Spleen (tissue), 11 donors: ENCODE measurements around the gene TBC1D22A. TPM values are rescaled to one million over a fixed set of nuclear protein-coding genes. Genes with fewer than 3 reads are reported as not detected.

Experiments used
- DNase-seq: peaks from one replicate; pipeline ENCODE4 v3.0.0-alpha.2; 2020
- H3K27ac ChIP-seq, 8 donors: fragments of 200-600 bp; sonication (generic) in 7 of 8; 1 replicate in 4 of 8; 2 replicates in 4 of 8; pipeline versions ENCODE4 v1.5.0 to v1.8.0; 2016 to 2021; ENCODE audit warnings: inconsistent platforms in 4 of 8, mild to moderate bottlenecking in 4 of 8, moderate library complexity in 1 of 8
- H3K27me3 ChIP-seq, 7 donors: fragments of 200-600 bp; sonication (generic) in 6 of 7; replicated peaks in 1 of 7; 1 replicate in 4 of 7; 2 replicates in 3 of 7; pipeline versions ENCODE4 v1.5.0 to v1.8.0; 2016 to 2021; ENCODE audit warnings: inconsistent platforms in 3 of 7, mild to moderate bottlenecking in 1 of 7
- H3K36me3 ChIP-seq, 6 donors: fragments of 200-600 bp; sonication (generic) in 5 of 6; 1 replicate in 4 of 6; 2 replicates in 2 of 6; pipeline versions ENCODE4 v1.5.0 to v1.8.0; 2016 to 2021; ENCODE audit warnings: inconsistent platforms in 2 of 6
- H3K4me1 ChIP-seq, 6 donors: fragments of 200-600 bp; sonication (generic) in 5 of 6; 1 replicate in 3 of 6; 2 replicates in 3 of 6; pipeline versions ENCODE4 v1.5.0 to v1.8.0; 2016 to 2021; ENCODE audit warnings: inconsistent platforms in 3 of 6
- H3K4me3 ChIP-seq, 8 donors: fragments of 200-600 bp; sonication (generic) in 7 of 8; 1 replicate in 4 of 8; 2 replicates in 4 of 8; pipeline versions ENCODE4 v1.5.0 to v1.8.0; 2016 to 2021; ENCODE audit warnings: inconsistent platforms in 4 of 8, mild to moderate bottlenecking in 4 of 8, moderate library complexity in 2 of 8
- H3K9me3 ChIP-seq, 8 donors: fragments of 200-600 bp; sonication (generic) in 7 of 8; 1 replicate in 4 of 8; 2 replicates in 4 of 8; pipeline versions ENCODE4 v1.5.0 to v1.8.0; 2016 to 2021; ENCODE audit warnings: inconsistent platforms in 4 of 8
- POLR2A ChIP-seq, 3 donors: fragments of 450-650 bp; IDR thresholded peaks; one replicate each; pipeline ENCODE4 v1.5.1; 2017; ENCODE audit warnings: antibody characterized with exemption in 3 of 3, mild to moderate bottlenecking in 1 of 3
- POLR2AphosphoS5 ChIP-seq, 3 donors: sonication (generic); formaldehyde crosslinking; IDR thresholded peaks; one replicate each; pipeline ENCODE4 v1.5.1; 2017; ENCODE audit warnings: antibody characterized with exemption in 3 of 3
- WGBS, 5 donors: extraction: QIAGEN DNeasy Blood & Tissue Kit in 3 of 5; methylation state at CpG; one replicate each; pipeline versions ENCODE4 v1.1.5 to v1.1.7; 2013 to 2018; 5-methylcytosine and 5-hydroxymethylcytosine counted together
- intact Hi-C: fragments of 100-400 bp; cut with DNase I; formaldehyde crosslinking; loops from one replicate; pipeline ENCODE4 v1.15.0; 2023; ENCODE audit warnings: low total_unique reads
- polyA plus RNA-seq, 3 donors: library from polyadenylated mRNA; stranded (reverse); fragments of 200-250 nt; gene quantifications; one replicate each; pipeline ENCODE4 v1.2.1, GENCODE V29; 2013
- total RNA-seq, 7 donors: library from RNA; depleted of rRNA in 3 of 7; stranded (reverse); fragments of >200 nt in 3 of 7; fragmentation: NEBNext Ultra II Directional in 4 of 7; extraction: Animal tissue kit (Norgen Biotek cat#: 25700) in 4 of 7; gene quantifications; one replicate each; pipeline versions ENCODE4 v1.1.0 to v1.2.1, GENCODE V29; 2016 to 2021
- TF ChIP-seq, protein P1 (sequence below), 11 experiments: fragments of 200-600 bp in 7 of 11; fragments of 450-650 bp in 4 of 11; sonication (generic) in 4 of 11; IDR thresholded peaks in 8 of 11; conservative IDR thresholded peaks in 3 of 11; 1 replicate in 7 of 11; 2 replicates in 4 of 11; pipeline versions ENCODE4 v1.4.0 to v1.8.0; 2016 to 2021; ENCODE audit warnings: antibody characterized with exemption in 11 of 11, inconsistent platforms in 4 of 11, mild to moderate bottlenecking in 1 of 11
- donor health status: healthy with polysubstance abuse.
- donor health status: DM: no; HTN: no; CAD: no; lungs with moderate emphysema.
- donor health status: DM: no; HTN: no; CAD: no.
- donor health status: Bipolar disorder and iron deficiency.
- donor health status: healthy.
- donor health status: DM: no; HTN: no; CAD: no.
- donor health status: DM: yes; HTN: yes; CAD: no.

TBC1D22A gene
- total and polyA plus RNA-seq, 10 donors, result 17.2 to 66.9 (median 49.6) TPM

DNA sequence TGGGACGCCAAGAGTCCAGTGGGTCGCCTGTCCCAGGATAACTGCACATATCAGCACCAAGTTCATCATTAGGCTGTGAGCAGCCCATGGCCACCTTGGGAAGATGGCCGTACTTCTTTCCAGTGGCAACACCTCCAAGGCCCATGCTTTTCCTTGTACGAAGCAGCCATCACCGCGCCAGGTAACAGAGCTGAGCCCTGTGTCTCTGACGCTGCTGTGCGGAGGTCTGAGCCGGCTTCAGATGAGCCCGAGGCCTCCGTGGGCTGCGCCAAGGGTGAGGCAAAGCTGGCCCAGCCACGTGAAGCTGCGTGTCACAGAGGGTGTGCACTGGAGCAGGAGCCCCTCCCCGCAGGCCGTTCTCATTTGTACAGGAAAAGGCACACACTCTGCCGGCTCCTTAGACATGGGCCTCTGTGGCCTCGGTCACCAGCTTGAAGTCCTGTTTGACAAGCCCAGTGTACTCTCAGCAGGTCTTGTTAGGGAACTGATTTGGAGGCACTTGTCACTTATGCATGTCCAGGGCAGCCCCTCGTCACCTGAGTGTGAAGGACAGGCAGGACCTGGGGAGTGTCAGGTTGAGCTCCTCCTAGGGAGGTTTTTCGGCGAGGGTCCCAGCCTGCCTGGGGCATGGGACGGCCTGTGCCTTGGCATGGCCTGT, 401.5 kb downstream of the TBC1D22A start:
- no peak overlapping the region for H3K4me3 ChIP-seq
- no peaks in the 10 kb centered on the region for H3K9me3 ChIP-seq
- peak; percentile 61 for DNase-seq
- peaks cover 0 to 25% (median 10%) of the 10 kb centered on the region in 6 donors for H3K4me1 ChIP-seq
- H3K27ac ChIP-seq, result peak overlapping the region in 4 of 8 donors; percentile 22 to 66 (median 49)
- intact Hi-C loops, result no loop called here
- peaks cover 0 to 85% (median 13%) of the 10 kb centered on the region in 6 donors for H3K36me3 ChIP-seq
- no peaks in the 10 kb centered on the region for H3K27me3 ChIP-seq
- WGBS, 5 donors, result 75 to 87% (median 83%) methylated on average over 15 to 22 of the region's 22 CpGs
- TF ChIP-seq, protein P1, sequence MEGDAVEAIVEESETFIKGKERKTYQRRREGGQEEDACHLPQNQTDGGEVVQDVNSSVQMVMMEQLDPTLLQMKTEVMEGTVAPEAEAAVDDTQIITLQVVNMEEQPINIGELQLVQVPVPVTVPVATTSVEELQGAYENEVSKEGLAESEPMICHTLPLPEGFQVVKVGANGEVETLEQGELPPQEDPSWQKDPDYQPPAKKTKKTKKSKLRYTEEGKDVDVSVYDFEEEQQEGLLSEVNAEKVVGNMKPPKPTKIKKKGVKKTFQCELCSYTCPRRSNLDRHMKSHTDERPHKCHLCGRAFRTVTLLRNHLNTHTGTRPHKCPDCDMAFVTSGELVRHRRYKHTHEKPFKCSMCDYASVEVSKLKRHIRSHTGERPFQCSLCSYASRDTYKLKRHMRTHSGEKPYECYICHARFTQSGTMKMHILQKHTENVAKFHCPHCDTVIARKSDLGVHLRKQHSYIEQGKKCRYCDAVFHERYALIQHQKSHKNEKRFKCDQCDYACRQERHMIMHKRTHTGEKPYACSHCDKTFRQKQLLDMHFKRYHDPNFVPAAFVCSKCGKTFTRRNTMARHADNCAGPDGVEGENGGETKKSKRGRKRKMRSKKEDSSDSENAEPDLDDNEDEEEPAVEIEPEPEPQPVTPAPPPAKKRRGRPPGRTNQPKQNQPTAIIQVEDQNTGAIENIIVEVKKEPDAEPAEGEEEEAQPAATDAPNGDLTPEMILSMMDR (IDR thresholded peaks at IDR 0.05 in 8 of 11, conservative IDR thresholded peaks at IDR 0.05 in 3 of 11), result no peak
- TF ChIP-seq POLR2AphosphoS5 (IDR thresholded peaks at IDR 0.05) (peak in 1 of 3 donors; percentile 29), POLR2A (IDR thresholded peaks at IDR 0.05) (no peak)

DNA sequence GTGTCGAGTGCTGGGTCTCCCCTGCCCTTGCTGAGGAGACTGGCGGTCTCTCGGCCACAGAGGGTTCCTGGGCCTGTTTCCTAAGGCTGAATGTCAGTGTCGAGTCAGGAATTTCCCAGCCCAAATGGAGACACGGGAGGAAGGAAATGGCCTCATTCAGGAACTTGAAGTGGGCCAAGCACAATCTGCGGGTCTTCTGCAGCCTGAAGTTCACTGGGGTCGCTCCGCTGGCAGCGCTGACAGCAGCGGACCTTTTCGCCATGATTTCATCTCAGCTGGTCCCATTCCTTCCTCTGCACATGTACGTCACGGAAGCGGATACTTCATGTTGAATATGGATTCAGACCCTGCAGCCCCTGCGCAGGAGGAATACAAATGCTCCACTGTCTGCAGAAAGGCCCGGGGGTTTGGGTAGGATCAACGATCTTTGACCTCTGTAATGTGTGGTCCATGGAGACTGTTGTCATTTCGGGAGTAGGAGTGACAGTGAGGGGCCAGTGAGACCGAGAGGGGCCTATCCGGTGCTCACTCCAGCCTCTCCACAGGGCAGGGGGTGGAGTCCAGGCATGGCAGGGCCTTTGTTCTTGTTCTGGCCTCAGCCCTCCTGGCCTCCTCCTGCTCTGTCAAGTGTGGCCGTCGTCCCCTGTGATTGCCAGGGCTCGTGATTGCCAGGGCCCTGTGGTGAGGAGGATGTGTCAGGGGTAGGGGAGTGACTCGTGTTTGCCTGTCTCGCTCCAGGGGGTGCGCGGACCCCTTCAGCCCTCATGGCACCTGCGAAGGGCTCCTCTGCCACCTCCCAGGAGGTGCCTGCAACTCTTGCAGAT, 402.3 kb downstream of the TBC1D22A start:
- H3K4me3 ChIP-seq, result no peak overlapping the region
- H3K9me3 ChIP-seq, result no peaks in the 10 kb centered on the region
- WGBS, 5 donors, result 67 to 84% (median 77%) methylated on average over 24 to 28 of the region's 28 CpGs
- peak overlapping the region in 4 of 8 donors; percentile 22 to 66 (median 49) for H3K27ac ChIP-seq
- peaks cover 0 to 85% (median 15%) of the 10 kb centered on the region in 6 donors for H3K36me3 ChIP-seq
- peaks cover 0 to 25% (median 10%) of the 10 kb centered on the region in 6 donors for H3K4me1 ChIP-seq
- H3K27me3 ChIP-seq, result no peaks in the 10 kb centered on the region
- TF ChIP-seq POLR2A (IDR thresholded peaks at IDR 0.05), result no peak
- TF ChIP-seq POLR2AphosphoS5 (IDR thresholded peaks at IDR 0.05), result peak; percentile 12 to 37 (median 23)
- intact Hi-C loops, result no loop called here
- peak; percentile 58 for DNase-seq

DNA sequence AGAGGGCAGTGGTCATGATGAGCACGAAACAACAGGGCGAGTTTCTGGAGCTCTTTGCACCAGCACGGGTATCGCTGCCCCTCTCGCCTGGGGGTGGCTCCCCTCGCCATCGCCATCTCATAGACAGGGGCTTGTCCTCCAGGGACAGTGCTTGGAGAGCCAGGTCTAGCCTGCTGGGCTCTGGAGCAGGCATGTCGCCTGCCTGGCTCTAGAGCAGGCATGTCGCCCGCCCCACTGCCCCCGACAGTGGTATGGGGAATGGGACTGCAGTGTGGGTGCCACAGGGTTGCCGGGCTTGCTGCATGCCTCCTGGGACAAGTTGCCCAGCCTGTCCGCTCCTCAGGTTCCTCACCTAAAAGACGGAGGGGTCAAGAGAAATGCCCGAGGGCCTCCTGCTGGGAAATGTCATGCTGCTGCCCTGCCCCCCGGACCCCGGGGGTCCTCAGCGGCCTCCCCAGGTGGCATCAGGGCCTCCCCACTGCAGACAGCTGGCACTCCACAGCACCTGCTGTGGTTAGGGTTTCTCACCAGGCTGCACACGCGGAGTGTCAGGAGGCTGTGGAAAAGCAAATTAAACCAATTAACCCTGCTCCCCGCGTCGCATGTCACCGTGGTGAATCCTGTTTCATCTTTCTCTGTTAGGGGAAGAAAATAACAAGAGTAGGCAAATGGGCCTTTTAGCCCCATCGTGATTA, 403.0 kb downstream of the TBC1D22A start:
- peaks cover 0 to 85% (median 15%) of the 10 kb centered on the region in 6 donors for H3K36me3 ChIP-seq
- H3K9me3 ChIP-seq, result no peaks in the 10 kb centered on the region
- intact Hi-C loops, result no loop called here
- no peaks in the 10 kb centered on the region for H3K27me3 ChIP-seq
- DNase-seq, result peak; percentile 63
- 79 to 90% (median 84%) methylated on average over 13 to 25 of the region's 25 CpGs for WGBS, 5 donors
- no peak overlapping the region for H3K4me3 ChIP-seq
- peak overlapping the region in 1 of 8 donors; percentile 58 for H3K27ac ChIP-seq
- TF ChIP-seq, protein P1 (IDR thresholded peaks at IDR 0.05 in 8 of 11, conservative IDR thresholded peaks at IDR 0.05 in 3 of 11), result no peak
- TF ChIP-seq POLR2A (IDR thresholded peaks at IDR 0.05), result no peak
- TF ChIP-seq POLR2AphosphoS5 (IDR thresholded peaks at IDR 0.05), result no peak
- peaks cover 0 to 25% (median 10%) of the 10 kb centered on the region in 6 donors for H3K4me1 ChIP-seq

DNA sequence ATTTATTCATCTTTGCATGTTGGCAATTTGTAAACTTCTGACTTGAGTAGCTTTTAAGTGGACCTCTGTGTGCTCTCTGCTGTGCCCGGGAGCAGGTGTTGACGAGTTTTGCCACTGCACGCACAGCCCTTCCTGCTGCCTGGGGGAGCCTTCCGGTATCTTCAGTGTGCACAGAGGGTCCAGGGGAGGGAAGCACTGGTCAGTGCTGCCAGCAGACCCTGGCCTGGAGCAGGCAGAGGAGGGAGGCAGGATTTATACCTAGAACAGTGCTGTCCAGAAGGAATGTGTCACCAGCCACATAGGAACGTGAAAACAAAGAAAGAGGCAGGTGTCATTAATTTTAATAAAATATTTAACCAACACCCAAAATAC, 403.6 kb downstream of the TBC1D22A start:
- 74 to 92% (median 80%) methylated on average over 5 of the region's 5 CpGs for WGBS, 5 donors
- TF ChIP-seq POLR2A (IDR thresholded peaks at IDR 0.05) (no peak), POLR2AphosphoS5 (IDR thresholded peaks at IDR 0.05) (no peak)
- TF ChIP-seq, protein P1 (IDR thresholded peaks at IDR 0.05 in 8 of 11, conservative IDR thresholded peaks at IDR 0.05 in 3 of 11), result no peak
- Histone ChIP-seq H3K36me3 (peaks cover 0 to 85% (median 15%) of the 10 kb centered on the region in 6 donors), H3K4me3 (no peak overlapping the region), H3K27ac (no peak overlapping the region), H3K27me3 (no peaks in the 10 kb centered on the region), H3K9me3 (no peaks in the 10 kb centered on the region), H3K4me1 (peaks cover 0 to 25% (median 10%) of the 10 kb centered on the region in 6 donors)
- intact Hi-C loops, result no loop called here
- DNase-seq, result peak; percentile 22
